HG03354 (cell line): ENCODE results near the gene NUDT16L1.

Experiments
- ATAC-seq: cut with Tn5 transposase; IDR thresholded peaks from one replicate; pipeline ENCODE4 v1.9.1; 2021; ENCODE audit warnings: mild to moderate bottlenecking; ENCODE audit not compliant: unreplicated experiment, poor library complexity, severe bottlenecking

Gene NUDT16L1

GRCh38 chr16:4663465-4663776 lies 29.9 kb upstream of the NUDT16L1 start:
- no peak for ATAC-seq

DNA sequence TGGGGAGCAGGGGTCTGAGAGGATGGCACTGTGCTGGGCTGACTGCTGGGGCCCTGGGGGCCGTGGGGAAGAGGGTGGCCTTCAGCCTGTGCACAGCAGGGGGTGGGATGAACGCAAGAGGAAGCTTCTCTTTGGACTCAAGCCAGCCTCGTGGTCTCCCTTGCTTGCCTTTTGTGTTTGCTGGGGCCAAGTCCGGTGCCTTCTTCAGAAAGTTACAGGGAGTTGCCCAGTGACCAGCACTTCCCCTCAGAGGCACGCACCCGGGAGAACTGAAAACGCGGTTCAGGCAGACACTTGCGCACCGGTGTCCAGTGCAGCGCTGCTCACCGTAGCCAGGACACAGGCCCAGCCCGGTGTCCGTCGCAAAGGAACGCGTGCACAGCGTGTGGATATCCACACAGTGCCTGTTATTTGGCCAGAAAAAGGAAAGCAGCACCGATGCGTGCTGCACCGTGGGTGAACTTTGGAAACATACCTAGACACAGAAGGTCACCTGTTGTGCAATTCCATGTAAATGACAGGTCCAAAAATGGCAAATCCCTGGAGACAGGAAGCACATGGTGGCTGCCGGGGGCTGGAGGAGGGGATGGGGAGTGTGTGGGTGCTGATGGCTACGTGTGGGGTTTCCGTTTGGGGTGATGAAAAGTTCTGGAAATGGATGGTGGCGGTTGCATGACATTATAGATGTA lies 29.4 kb upstream of the NUDT16L1 start:
- no peak for ATAC-seq

DNA sequence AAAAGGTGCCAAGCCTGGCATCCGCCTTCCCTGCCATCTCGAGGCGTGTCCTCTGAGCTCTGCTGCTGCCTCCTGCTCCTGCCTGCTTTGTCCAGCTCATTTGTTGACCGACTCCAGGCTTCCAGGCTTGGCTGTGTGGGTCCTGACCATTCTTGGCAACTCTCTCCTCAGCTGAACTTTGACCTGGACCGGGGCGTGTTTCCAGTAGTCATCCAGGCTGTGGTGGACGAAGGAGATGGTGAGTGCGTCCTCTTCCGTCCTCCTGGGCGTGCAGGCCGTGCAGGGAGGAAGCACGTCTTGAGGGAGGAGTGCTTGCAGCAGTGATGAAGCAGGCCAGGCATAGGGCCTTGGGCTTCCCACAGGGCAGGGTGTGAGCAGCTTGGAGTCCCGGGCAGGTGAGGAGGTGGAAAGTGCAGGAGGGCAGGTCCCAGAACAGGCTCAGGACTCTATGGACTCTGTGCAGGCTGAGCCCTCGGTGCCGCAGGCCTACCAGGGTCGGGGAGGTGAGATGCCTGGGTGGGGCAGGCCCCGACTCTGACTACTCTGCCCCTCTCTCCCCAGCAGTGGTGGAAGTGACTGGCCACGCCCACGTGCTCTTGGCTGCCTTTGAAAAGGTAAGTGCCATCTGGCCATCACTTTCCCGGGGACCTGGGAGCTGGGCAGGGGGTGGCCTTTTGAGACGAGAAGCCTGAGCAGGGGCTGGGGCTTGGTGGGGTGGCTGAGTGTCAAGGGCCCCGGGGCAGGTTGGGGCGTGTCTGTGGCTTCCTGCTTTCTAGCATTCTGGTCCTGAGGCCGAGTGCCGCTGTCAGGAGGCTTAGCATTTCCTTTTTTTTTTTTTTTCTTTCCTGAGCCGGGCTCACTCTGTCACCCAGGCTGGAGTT lies 28.6 kb upstream of the NUDT16L1 start:
- ATAC-seq, result no peak

DNA sequence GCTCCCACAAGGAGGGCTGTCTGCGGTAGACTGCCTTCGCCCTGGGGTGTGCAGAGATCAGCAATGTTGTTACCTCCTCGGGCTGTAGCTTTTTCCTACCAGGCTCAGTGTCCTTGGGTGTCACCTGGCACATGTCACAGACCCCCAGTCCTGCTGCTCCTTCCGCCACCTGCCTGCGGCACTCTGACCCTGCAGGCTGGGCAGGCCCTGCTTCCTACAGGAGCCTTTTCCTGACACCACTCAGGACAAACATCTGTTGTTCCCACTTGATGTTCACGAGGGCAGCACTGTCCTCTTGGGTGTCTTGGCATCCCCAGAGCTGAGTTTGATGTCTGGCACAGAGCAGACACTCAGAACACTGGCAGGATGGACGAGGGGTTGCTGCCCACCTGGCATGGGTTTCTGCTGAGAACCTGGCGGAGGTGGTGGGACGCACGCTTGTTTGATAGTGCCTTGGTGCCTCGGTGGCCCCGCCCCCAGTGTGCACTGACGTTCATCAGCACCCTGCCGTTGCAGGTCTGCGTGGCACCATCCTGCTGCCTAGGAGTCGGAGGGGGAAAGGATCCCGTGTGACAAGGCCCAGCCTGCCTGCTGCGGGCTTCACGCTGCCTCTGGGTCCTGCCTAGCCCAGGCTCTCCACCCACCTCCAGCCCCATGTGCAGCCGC lies 26.7 kb upstream of the NUDT16L1 start:
- no peak for ATAC-seq

GRCh38 chr16:4667203-4667963 lies 26.0 kb upstream of the NUDT16L1 start:
- no peak for ATAC-seq

DNA sequence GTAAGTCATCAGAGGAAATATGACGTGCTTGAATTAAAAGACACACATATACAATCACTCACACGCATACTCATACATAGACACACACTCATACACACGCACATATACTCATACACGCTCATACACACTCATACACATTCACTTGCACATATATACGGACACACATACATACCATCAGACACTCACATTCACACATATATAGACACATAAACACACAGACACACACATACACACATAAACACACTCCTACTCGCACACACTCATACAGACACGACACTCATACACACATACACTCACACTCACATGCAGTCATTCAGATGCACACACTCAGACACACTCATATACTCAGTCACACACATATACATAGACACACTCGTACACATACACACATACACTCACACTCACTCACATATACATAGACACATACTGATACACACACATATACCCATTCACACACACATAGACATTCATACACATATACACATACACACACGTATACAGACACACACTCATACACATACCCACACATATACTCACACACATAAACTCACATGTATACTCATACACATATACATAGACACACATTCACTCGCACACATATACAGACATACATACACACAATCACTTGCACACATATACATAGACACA lies 24.9 kb upstream of the NUDT16L1 start:
- ATAC-seq, result no peak

GRCh38 chr16:4673387-4674046 lies 19.8 kb upstream of the NUDT16L1 start:
- no peak for ATAC-seq

DNA sequence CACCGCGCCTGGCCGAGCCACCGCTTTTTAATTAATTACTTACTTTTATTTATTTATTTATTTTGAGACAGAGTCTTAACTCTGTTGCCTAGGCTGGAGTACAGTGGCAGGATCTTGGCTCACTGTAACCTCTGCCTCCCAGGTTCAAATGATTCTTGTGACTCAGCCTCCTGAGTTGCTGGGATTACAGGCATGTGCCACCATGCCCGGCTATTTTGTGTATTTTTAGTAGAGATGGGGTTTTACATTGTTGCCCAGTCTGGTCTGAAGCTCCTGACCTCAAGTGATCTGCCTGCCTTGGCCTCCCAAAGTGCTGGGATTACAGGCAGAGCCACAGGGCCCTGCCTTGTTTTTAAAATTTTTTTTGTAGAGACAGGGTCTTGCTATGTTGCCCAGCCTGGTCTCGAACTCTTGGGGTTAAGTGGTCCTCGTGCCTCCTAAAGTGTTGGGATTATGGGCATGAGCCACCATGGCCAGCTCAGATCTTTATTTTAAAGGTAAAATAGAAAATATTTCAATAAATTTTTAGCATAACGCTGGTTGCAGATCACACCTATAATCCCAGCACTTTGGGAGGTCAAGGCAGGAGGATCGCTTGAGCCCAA lies 18.3 kb upstream of the NUDT16L1 start:
- ATAC-seq, result no peak

DNA sequence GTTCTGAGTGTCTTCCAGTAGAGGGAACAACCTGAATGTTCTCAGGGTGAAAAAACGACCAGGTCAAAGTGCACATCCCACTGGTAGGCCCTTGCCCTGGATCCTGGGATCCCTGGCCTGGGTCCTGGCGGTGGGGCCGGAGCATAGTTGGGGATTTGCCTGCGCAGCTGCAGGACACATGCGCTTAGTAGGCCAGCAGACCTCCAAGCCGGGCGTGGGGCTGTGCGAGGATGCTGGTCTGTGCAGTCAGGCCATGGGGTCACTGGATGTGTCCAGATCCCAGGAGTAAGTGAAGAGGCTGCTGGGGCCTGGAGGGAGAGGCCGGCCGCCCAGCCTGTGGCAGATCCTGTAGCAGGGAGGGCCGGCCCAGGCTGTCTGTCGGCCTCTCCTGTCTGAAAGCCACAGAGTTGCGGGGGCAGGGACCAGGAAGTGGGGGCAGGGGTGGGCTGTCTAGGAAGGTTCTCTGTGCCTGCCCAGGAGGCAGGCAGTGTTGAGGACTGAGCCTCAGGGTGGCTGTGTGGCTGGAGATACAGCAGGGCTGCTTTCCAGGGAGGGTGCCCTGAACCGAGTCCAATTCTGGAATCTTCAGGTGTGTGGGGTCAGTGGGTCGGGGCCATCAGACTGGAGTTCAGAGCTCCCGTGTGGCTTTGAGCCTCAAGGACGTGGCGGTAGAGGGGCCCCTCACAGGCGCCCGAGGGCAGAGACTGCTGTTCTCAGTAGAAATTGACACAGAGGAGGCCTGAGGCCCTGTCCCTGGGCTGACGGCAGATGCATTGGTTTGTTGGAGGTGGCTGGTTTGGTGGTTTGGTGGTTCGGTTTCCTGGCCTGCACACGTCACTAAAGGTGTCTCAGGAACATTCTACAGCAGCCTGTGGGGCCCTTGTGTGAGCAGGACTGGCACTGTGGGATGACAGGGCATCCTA lies 17.2 kb upstream of the NUDT16L1 start:
- no peak for ATAC-seq

DNA sequence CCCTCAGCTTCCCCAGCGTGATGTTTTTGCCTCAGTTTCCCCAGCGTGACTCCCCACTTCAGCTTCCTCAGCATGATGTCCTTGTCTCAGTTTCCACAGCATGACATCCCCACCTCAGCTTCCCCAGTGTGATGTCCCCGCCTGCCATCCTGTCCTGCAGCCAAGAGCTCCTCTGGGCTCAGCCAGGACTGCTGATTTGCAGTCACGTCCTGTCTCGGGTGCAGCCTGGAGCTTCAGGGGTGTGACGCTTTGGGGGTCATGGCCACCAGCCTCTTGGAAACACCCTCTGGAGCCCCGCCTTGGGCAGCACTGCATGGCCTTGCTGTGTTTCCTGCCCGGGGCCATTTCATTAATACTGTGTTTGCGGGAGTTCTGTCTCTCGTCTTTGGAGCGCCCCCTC lies 16.5 kb upstream of the NUDT16L1 start:
- no peak for ATAC-seq

DNA sequence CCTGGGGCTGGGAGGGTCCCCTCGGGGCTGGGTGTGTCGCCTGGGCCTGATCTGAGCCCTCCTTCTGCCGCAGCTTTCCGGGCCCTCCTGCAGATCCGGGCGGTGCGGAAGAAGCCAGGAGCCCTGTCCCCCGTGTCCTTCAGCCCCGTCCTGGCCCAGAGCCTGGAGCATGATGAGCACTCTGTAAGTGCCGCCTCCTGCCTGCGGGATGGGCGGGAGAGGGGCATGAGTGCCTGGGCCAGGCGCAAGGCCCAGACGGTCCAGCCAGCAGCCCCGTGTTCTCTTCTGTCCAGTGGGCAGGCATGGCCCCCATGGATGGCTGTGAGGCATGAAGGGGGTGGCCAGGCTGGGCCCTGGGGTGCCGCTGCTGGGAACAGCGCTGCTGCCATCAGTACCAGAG lies 16.0 kb upstream of the NUDT16L1 start:
- ATAC-seq, result no peak

GRCh38 chr16:4677994-4678393 lies 15.4 kb upstream of the NUDT16L1 start:
- ATAC-seq, result no peak

GRCh38 chr16:4678596-4678995 lies 14.8 kb upstream of the NUDT16L1 start:
- no peak for ATAC-seq

DNA sequence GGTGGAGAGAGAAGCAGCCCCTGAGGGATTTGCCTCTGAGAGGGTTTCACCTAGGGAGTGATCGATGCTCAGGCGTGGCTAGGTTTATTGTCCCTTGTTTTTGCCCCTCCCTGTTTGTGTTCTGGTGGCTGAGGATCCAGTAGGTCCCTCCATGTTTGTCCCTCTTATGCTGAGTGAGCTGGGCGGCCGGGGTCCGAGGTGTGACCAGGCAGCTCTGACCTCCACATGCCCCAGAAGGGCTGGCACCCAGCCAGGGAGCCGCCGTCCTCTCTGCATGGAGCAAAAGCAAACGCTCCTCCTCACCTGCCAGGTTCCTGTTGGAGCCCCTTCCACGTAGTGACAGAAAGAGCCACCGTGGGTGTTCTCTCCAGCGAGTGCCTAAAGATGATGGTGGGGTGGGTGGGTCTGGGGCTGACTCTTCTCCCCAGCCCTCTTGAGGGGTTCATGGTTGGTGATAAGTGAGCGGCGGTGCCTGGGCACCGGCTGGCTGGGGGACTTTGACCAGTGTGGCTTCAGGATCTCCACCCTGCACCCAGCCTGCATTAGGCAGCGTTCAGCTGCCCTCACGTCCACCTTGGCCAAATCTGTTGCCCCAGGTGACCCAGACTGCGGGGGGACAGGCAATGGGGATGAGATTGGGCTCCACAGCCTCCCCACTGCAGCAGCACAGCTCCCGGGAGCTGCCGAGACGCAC lies 14.1 kb upstream of the NUDT16L1 start:
- no peak for ATAC-seq

GRCh38 chr16:4679850-4680636 lies 13.3 kb upstream of the NUDT16L1 start:
- ATAC-seq, result no peak

GRCh38 chr16:4680673-4681470 lies 12.5 kb upstream of the NUDT16L1 start:
- ATAC-seq, result no peak
